Breast epithelium (tissue), 3 donors: Measurements from ENCODE around the gene GSTA5.
"Not testable (repeated sequence)": the region's sequence is repeated elsewhere in the genome, so short reads cannot be mapped to it uniquely, and the experiment has no call there.

Experiments used
- POLR2A ChIP-seq: fragments of 450-650 bp; IDR thresholded peaks from one replicate; pipeline ENCODE4 v1.6.1; 2016; ENCODE audit warnings: antibody characterized with exemption, mild to moderate bottlenecking, moderate library complexity
- TF ChIP-seq, protein P1 (sequence below), 3 donors: fragments of 450-650 bp; IDR thresholded peaks; one replicate each; pipeline ENCODE4 v1.5.1; 2016 to 2017; ENCODE audit warnings: antibody characterized with exemption in 3 of 3, mild to moderate bottlenecking in 3 of 3, moderate library complexity in 3 of 3

- TF ChIP-seq POLR2A: not testable (repeated sequence)
- TF ChIP-seq, protein P1, sequence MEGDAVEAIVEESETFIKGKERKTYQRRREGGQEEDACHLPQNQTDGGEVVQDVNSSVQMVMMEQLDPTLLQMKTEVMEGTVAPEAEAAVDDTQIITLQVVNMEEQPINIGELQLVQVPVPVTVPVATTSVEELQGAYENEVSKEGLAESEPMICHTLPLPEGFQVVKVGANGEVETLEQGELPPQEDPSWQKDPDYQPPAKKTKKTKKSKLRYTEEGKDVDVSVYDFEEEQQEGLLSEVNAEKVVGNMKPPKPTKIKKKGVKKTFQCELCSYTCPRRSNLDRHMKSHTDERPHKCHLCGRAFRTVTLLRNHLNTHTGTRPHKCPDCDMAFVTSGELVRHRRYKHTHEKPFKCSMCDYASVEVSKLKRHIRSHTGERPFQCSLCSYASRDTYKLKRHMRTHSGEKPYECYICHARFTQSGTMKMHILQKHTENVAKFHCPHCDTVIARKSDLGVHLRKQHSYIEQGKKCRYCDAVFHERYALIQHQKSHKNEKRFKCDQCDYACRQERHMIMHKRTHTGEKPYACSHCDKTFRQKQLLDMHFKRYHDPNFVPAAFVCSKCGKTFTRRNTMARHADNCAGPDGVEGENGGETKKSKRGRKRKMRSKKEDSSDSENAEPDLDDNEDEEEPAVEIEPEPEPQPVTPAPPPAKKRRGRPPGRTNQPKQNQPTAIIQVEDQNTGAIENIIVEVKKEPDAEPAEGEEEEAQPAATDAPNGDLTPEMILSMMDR (IDR thresholded peaks at IDR 0.05): not testable (repeated sequence)
Observed at GRCh38 chr6:52803668-52804255, 36.9 kb downstream of the GSTA5 start, which contains the start of gene GSTA1.
